ENCODE data around the gene SPRR1A. TPM values are rescaled to one million over a fixed set of nuclear protein-coding genes. Genes with fewer than 3 reads are reported as not detected.

Gene SPRR1A
- total and polyA plus RNA-seq, 2 of the 13 experiments (the other 11 are each of a cell fraction or from before 2014, with no cell fraction given), result not detected

DNA sequence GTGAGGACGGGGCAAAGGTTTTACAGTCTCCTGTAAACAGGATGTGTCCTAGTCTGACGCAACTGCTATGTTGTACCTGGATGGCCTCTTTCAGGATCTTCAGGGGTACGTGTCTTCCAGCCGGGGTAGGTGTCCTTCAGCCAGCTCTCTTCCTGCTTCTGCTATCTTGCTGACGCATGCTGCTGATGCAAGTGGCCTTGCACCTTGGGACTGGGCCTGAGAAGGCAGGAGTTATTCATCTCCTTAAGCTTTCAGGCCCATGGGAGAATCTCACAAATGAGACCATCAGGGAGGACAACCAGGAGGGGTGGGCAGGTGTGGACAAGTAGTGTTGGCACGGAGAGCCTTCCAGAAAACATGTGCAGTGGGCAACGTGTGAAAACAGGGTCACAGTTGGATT lies 39.2 kb downstream of the SPRR1A start:
- Histone ChIP-seq H3K9me3 (ENCODE audit: low read length) (no peaks in the 10 kb centered on the region), H2AFZ (ENCODE audit: low read length) (no peak overlapping the region), H3K9ac (ENCODE audit: insufficient read depth, low read depth, low read length) (no peak overlapping the region), H3K4me1 (ENCODE audit: insufficient read depth, low read length) (no peaks in the 10 kb centered on the region), H3K27ac (ENCODE audit: extremely low read length, insufficient read depth, low read length) (no peak overlapping the region), H4K20me1 (ENCODE audit: insufficient read depth, low read length) (no peaks in the 10 kb centered on the region), H3K36me3 (replicated peaks in 1 of 2; ENCODE audit: control insufficient read depth in 1 of 2, insufficient read depth in 2 of 2, low read length in 2 of 2) (no peaks in the 10 kb centered on the region), H3K79me2 (ENCODE audit: insufficient read depth, low read length) (no peaks in the 10 kb centered on the region), H3K4me3 (replicated peaks in 1 of 3; ENCODE audit: insufficient read depth in 1 of 3, low read depth in 2 of 3, low read length in 3 of 3) (no peak overlapping the region), H3K27me3 (ENCODE audit: control insufficient read depth in 1 of 2, insufficient read depth in 2 of 2, low read length in 2 of 2) (no peaks in the 10 kb centered on the region), H3K4me2 (ENCODE audit: low read depth, low read length) (no peak overlapping the region; the same call in 1 of the 2 replicates)
- in situ Hi-C loops (cut with HindIII; ENCODE audit: extremely low pct_ligation_motif_present, low pct_unique_long_range_greater_than_20kb) (no loop called here), intact Hi-C loops (cut with micrococcal nuclease; ENCODE audit: unreplicated experiment) (no loop called here)
- FAIRE-seq (no peak), DNase-seq (ENCODE audit: low spot score) (no peak), ATAC-seq (no peak)
- CTCF ChIA-PET (ENCODE audit: low intra/inter-chr PET ratio, low total read pairs), result no interaction called here
- BruUV-seq (replicated peaks), result no TSS peak
- POLR2A ChIA-PET, result no interaction called here
- 23% methylated on average over 3 of the region's 7 CpGs for WGBS (ENCODE audit: low lambda C conversion rate)
- TF ChIP-seq TBP (CRISPR knock-in tag; IDR thresholded peaks at IDR 0.05), result no peak
- TF ChIP-seq JUNB (CRISPR knock-in tag; IDR thresholded peaks at IDR 0.05; ENCODE audit: borderline replicate concordance), result no peak
- TF ChIP-seq MIXL1 (CRISPR knock-in tag; IDR thresholded peaks at IDR 0.05), result no peak
- TF ChIP-seq ZNF333 (CRISPR knock-in tag; IDR thresholded peaks at IDR 0.05; ENCODE audit: borderline replicate concordance), result no peak
- TF ChIP-seq NFKB2 (CRISPR knock-in tag; IDR thresholded peaks at IDR 0.05; ENCODE audit: borderline replicate concordance), result no peak
- TF ChIP-seq ZBTB1 (CRISPR knock-in tag; IDR thresholded peaks at IDR 0.05; ENCODE audit: borderline replicate concordance), result no peak
- TF ChIP-seq, protein P1, sequence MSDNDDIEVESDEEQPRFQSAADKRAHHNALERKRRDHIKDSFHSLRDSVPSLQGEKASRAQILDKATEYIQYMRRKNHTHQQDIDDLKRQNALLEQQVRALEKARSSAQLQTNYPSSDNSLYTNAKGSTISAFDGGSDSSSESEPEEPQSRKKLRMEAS (IDR thresholded peaks at IDR 0.05), result no peak
- no peak for TF ChIP-seq ZSCAN31 (CRISPR knock-in tag; IDR thresholded peaks at IDR 0.05; ENCODE audit: low read depth)
- TF ChIP-seq ZSCAN5A (CRISPR knock-in tag; IDR thresholded peaks at IDR 0.05; ENCODE audit: borderline replicate concordance), result no peak
- TF ChIP-seq ZNF44 (CRISPR knock-in tag; IDR thresholded peaks at IDR 0.05), result no peak
- TF ChIP-seq SMYD3 (CRISPR knock-in tag; IDR thresholded peaks at IDR 0.05), result no peak
- TF ChIP-seq, protein P2, sequence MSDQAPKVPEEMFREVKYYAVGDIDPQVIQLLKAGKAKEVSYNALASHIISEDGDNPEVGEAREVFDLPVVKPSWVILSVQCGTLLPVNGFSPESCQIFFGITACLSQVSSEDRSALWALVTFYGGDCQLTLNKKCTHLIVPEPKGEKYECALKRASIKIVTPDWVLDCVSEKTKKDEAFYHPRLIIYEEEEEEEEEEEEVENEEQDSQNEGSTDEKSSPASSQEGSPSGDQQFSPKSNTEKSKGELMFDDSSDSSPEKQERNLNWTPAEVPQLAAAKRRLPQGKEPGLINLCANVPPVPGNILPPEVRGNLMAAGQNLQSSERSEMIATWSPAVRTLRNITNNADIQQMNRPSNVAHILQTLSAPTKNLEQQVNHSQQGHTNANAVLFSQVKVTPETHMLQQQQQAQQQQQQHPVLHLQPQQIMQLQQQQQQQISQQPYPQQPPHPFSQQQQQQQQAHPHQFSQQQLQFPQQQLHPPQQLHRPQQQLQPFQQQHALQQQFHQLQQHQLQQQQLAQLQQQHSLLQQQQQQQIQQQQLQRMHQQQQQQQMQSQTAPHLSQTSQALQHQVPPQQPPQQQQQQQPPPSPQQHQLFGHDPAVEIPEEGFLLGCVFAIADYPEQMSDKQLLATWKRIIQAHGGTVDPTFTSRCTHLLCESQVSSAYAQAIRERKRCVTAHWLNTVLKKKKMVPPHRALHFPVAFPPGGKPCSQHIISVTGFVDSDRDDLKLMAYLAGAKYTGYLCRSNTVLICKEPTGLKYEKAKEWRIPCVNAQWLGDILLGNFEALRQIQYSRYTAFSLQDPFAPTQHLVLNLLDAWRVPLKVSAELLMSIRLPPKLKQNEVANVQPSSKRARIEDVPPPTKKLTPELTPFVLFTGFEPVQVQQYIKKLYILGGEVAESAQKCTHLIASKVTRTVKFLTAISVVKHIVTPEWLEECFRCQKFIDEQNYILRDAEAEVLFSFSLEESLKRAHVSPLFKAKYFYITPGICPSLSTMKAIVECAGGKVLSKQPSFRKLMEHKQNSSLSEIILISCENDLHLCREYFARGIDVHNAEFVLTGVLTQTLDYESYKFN (CRISPR knock-in tag; conservative IDR thresholded peaks at IDR 0.05), result no peak
- no peak for TF ChIP-seq RORA (CRISPR knock-in tag; IDR thresholded peaks at IDR 0.05)
- TF ChIP-seq, protein P3, sequence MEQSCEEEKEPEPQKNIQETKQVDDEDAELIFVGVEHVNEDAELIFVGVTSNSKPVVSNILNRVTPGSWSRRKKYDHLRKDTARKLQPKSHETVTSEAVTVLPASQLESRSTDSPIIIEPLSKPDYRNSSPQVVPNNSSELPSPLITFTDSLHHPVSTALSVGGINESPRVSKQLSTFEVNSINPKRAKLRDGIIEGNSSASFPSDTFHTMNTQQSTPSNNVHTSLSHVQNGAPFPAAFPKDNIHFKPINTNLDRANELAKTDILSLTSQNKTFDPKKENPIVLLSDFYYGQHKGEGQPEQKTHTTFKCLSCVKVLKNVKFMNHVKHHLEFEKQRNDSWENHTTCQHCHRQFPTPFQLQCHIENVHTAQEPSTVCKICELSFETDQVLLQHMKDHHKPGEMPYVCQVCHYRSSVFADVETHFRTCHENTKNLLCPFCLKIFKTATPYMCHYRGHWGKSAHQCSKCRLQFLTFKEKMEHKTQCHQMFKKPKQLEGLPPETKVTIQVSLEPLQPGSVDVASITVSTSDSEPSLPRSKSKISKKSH (CRISPR knock-in tag; IDR thresholded peaks at IDR 0.05; ENCODE audit: borderline replicate concordance), result no peak
- TF ChIP-seq, protein P4, sequence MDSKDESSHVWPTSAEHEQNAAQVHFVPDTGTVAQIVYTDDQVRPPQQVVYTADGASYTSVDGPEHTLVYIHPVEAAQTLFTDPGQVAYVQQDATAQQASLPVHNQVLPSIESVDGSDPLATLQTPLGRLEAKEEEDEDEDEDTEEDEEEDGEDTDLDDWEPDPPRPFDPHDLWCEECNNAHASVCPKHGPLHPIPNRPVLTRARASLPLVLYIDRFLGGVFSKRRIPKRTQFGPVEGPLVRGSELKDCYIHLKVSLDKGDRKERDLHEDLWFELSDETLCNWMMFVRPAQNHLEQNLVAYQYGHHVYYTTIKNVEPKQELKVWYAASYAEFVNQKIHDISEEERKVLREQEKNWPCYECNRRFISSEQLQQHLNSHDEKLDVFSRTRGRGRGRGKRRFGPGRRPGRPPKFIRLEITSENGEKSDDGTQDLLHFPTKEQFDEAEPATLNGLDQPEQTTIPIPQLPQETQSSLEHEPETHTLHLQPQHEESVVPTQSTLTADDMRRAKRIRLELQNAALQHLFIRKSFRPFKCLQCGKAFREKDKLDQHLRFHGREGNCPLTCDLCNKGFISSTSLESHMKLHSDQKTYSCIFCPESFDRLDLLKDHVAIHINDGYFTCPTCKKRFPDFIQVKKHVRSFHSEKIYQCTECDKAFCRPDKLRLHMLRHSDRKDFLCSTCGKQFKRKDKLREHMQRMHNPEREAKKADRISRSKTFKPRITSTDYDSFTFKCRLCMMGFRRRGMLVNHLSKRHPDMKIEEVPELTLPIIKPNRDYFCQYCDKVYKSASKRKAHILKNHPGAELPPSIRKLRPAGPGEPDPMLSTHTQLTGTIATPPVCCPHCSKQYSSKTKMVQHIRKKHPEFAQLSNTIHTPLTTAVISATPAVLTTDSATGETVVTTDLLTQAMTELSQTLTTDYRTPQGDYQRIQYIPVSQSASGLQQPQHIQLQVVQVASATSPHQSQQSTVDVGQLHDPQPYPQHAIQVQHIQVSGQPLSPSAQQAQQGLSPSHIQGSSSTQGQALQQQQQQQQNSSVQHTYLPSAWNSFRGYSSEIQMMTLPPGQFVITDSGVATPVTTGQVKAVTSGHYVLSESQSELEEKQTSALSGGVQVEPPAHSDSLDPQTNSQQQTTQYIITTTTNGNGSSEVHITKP (CRISPR knock-in tag; IDR thresholded peaks at IDR 0.05; ENCODE audit: low read depth), result no peak
- TF ChIP-seq ZNF549 (CRISPR knock-in tag; IDR thresholded peaks at IDR 0.05), result no peak

Measured in HepG2 (cell line).